Liver (tissue), 2 donors: ENCODE measurements around the gene CNTN2.

Experiments
- CTCF ChIP-seq: fragments of 150-350 bp; IDR thresholded peaks from 2 replicates; pipeline ENCODE4 v1.5.1; 2017; ENCODE audit warnings: improper control_type of control experiment, low read depth, low read length; ENCODE audit not compliant: missing input control
- FOXA1 ChIP-seq: IDR thresholded peaks from 2 replicates; pipeline ENCODE4 v1.6.1; 2016; ENCODE audit warnings: antibody characterized with exemption
- REST ChIP-seq: IDR thresholded peaks from 2 replicates; pipeline ENCODE4 v1.6.1; 2016; ENCODE audit warnings: antibody characterized with exemption, mild to moderate bottlenecking
- donor health status: healthy.

GRCh38 chr1:205001162-205001561 lies 41.9 kb upstream of the CNTN2 start:
- TF ChIP-seq FOXA1 (no peak), CTCF (no peak), REST (no peak)
